Kidney glomerular epithelial cell (primary cell): Measurements from ENCODE around the gene MYPOP.
"Not testable (repeated sequence)": the region's sequence is repeated elsewhere in the genome, so short reads cannot be mapped to it uniquely, and the experiment has no call there.

ENCODE experiments used
- DNase-seq: peaks from one replicate; lab custom pipeline; 2025; lab: John Stamatoyannopoulos, UW

Gene MYPOP

GRCh38 chr19:45883881-45884681 lies 18.3 kb downstream of the MYPOP start:
- DNase-seq, result no peak

- no peak for DNase-seq
Observed at GRCh38 chr19:45883586-45883880, 18.9 kb downstream of the MYPOP start.

- DNase-seq, result peak; percentile 50
Observed at GRCh38 chr19:45882652-45883585, 19.5 kb downstream of the MYPOP start.

- DNase-seq, result no peak
Observed at GRCh38 chr19:45881909-45882528, 20.4 kb downstream of the MYPOP start.

GRCh38 chr19:45881082-45881908 lies 21.1 kb downstream of the MYPOP start:
- DNase-seq, result no peak

- no peak for DNase-seq
Observed at GRCh38 chr19:45879971-45880370, 22.4 kb downstream of the MYPOP start.

- DNase-seq, result no peak
Observed at GRCh38 chr19:45879055-45879454, 23.4 kb downstream of the MYPOP start.

GRCh38 chr19:45878043-45878794 lies 24.2 kb downstream of the MYPOP start:
- no peak for DNase-seq

GRCh38 chr19:45876411-45877197 lies 25.8 kb downstream of the MYPOP start:
- DNase-seq, result peak; percentile 8

GRCh38 chr19:45876161-45876410 lies 26.3 kb downstream of the MYPOP start:
- no peak for DNase-seq

GRCh38 chr19:45874620-45874966 lies 27.8 kb downstream of the MYPOP start:
- DNase-seq, result no peak

GRCh38 chr19:45873219-45873772 lies 29.1 kb downstream of the MYPOP start:
- DNase-seq, result no peak

GRCh38 chr19:45872095-45872919 lies 30.1 kb downstream of the MYPOP start:
- no peak for DNase-seq

GRCh38 chr19:45870798-45871197 lies 31.6 kb downstream of the MYPOP start:
- no peak for DNase-seq

GRCh38 chr19:45867241-45867640 lies 35.2 kb downstream of the MYPOP start:
- not testable (repeated sequence) for DNase-seq

- DNase-seq, result no peak
Observed at GRCh38 chr19:45866400-45867176, 35.8 kb downstream of the MYPOP start.

GRCh38 chr19:45865269-45865948 lies 37.0 kb downstream of the MYPOP start:
- no peak for DNase-seq

GRCh38 chr19:45864629-45865082 lies 37.8 kb downstream of the MYPOP start:
- DNase-seq, result no peak
